Endothelial cell of umbilical vein (primary cell): ENCODE measurements around the gene FCN2. TPM values are rescaled to one million over a fixed set of nuclear protein-coding genes. Genes with fewer than 3 reads are reported as not detected.

Experiments used
- BruUV-seq: library from RNA; stranded (reverse); fragments of 400-500 nt; replicated peaks from 2 replicates; lab custom pipeline; 2021; lab: Mats Ljungman, UMichigan
- CTCF ChIA-PET: fragments of 300-600, 350-600 bp; sonication (Branson Sonifier 250); formaldehyde crosslinking; loops from one replicate; lab custom pipeline; 2021; ENCODE audit warnings: antibody characterized with exemption, inconsistent platforms; lab: Charles Lee
- POLR2A ChIA-PET: fragments of 300-600, 350-600 bp; sonication (Branson Sonifier 250); formaldehyde crosslinking; loops from one replicate; lab custom pipeline; 2021; ENCODE audit warnings: antibody characterized with exemption, inconsistent platforms; lab: Charles Lee
- DNase-seq: peaks from one replicate; pipeline ENCODE4 v3.0.0-alpha.2; 2011; ENCODE audit warnings: low read depth, low spot score
- FAIRE-seq: peaks from 2 replicates; lab custom pipeline; 2011; peaks lifted over from hg19 to GRCh38; lab: Jason Lieb, UNC
- H2AFZ ChIP-seq: 2 replicates; pipeline ENCODE4 v1.6.0; 2012; ENCODE audit warnings: low read depth, low read length, control low read depth, inconsistent platforms
- H3K27ac ChIP-seq: 2 replicates; pipeline ENCODE4 v1.5.1; 2011; ENCODE audit warnings: low read depth, mild to moderate bottlenecking, control low read depth, low read length, moderate library complexity; ENCODE audit not compliant: insufficient read depth
- H3K27me3 ChIP-seq, 2 experiments: 2 replicates each; pipeline versions ENCODE4 v1.6.0 to v1.6.1; 2011; ENCODE audit warnings: low read length in 2 of 2, mixed read lengths in 1 of 2; ENCODE audit not compliant: control insufficient read depth in 2 of 2, insufficient read depth in 2 of 2
- H3K36me3 ChIP-seq, 2 experiments: 2 replicates in 1 of 2; 3 replicates in 1 of 2; pipeline ENCODE4 v1.5.1; 2011; ENCODE audit warnings: low read length in 2 of 2, mild to moderate bottlenecking in 1 of 2, moderate library complexity in 1 of 2; ENCODE audit not compliant: control insufficient read depth in 2 of 2, insufficient read depth in 2 of 2; ENCODE audit errors: extremely low read depth in 1 of 2
- H3K4me1 ChIP-seq: 3 replicates; pipeline ENCODE4 v1.5.1; 2011; ENCODE audit warnings: mild to moderate bottlenecking, low read length; ENCODE audit not compliant: control insufficient read depth, insufficient read depth; ENCODE audit errors: extremely low read depth
- H3K4me2 ChIP-seq: 2 replicates; pipeline ENCODE4 v1.6.1; 2011; ENCODE audit warnings: low read length, control low read depth, mixed read lengths; ENCODE audit not compliant: insufficient read depth
- H3K4me3 ChIP-seq, 3 experiments: fragments of 200-600 bp in 1 of 3; sonication (generic), shearing (Covaris generic) in 1 of 3; replicated peaks in 1 of 3; 2 replicates each; pipeline ENCODE4 v1.5.1; 2011 to 2016; ENCODE audit warnings: control low read depth in 3 of 3, low read length in 3 of 3, mild to moderate bottlenecking in 2 of 3, inconsistent platforms in 1 of 3, low read depth in 1 of 3, moderate library complexity in 1 of 3; ENCODE audit not compliant: insufficient read depth in 1 of 3
- H3K79me2 ChIP-seq: 2 replicates; pipeline ENCODE4 v1.6.0; 2012; ENCODE audit warnings: low read length, inconsistent platforms; ENCODE audit not compliant: control insufficient read depth, insufficient read depth
- H3K9ac ChIP-seq: replicated peaks from 2 replicates; pipeline ENCODE3; 2011; ENCODE audit warnings: low read length, control low read depth; ENCODE audit not compliant: insufficient read depth; ENCODE audit errors: extremely low read depth
- H3K9me1 ChIP-seq: replicated peaks from 3 replicates; pipeline ENCODE4 v1.6.0; 2011; ENCODE audit warnings: mild to moderate bottlenecking, low read length; ENCODE audit not compliant: control insufficient read depth, insufficient read depth; ENCODE audit errors: extremely low read depth
- H3K9me3 ChIP-seq: replicated peaks from 2 replicates; pipeline ENCODE4 v1.5.1; 2012; ENCODE audit warnings: low read length, inconsistent platforms; ENCODE audit not compliant: control insufficient read depth, insufficient read depth
- H4K20me1 ChIP-seq: replicated peaks from 2 replicates; pipeline ENCODE3; 2011; ENCODE audit warnings: mild to moderate bottlenecking, low read length; ENCODE audit not compliant: control insufficient read depth, insufficient read depth; ENCODE audit errors: extremely low read depth
- EZH2 ChIP-seq: IDR thresholded peaks from 2 replicates; pipeline ENCODE4 v1.6.1; 2012; ENCODE audit warnings: borderline replicate concordance, low read depth, mild to moderate bottlenecking, moderate library complexity, low read length, inconsistent platforms; ENCODE audit not compliant: severe bottlenecking
- FOS ChIP-seq: IDR thresholded peaks from 2 replicates; pipeline ENCODE4 v1.6.1; 2011; ENCODE audit warnings: mild to moderate bottlenecking, low read length, moderate library complexity, borderline replicate concordance; ENCODE audit not compliant: insufficient read depth
- GATA2 ChIP-seq: IDR thresholded peaks from 2 replicates; pipeline ENCODE4 v1.7.0; 2011; ENCODE audit warnings: low read depth, mild to moderate bottlenecking, moderate library complexity, mixed read lengths, low read length; ENCODE audit not compliant: insufficient read length, insufficient read depth
- JUN ChIP-seq: IDR thresholded peaks from 2 replicates; pipeline ENCODE4 v1.6.1; 2011; ENCODE audit warnings: borderline replicate concordance, low read depth; ENCODE audit not compliant: insufficient read length, insufficient read depth
- MYC ChIP-seq: IDR thresholded peaks from one replicate; pipeline ENCODE4 v1.6.1; 2011; ENCODE audit warnings: mild to moderate bottlenecking, low read depth, low read length
- POLR2A ChIP-seq: IDR thresholded peaks from 2 replicates; pipeline ENCODE4 v1.6.1; 2012; ENCODE audit warnings: low read depth, mild to moderate bottlenecking, control low read depth, low read length
- POLR2AphosphoS5 ChIP-seq: IDR thresholded peaks from 2 replicates; pipeline ENCODE4 v1.6.1; 2012; ENCODE audit warnings: low read depth, mild to moderate bottlenecking, control low read depth, low read length, moderate library complexity; ENCODE audit not compliant: insufficient read depth
- dilution Hi-C: fragments of 300-500 bp; cut with MboI; formaldehyde crosslinking; loops from one replicate; pipeline ENCODE4 v1.15.0; 2019; ENCODE audit warnings: low sequenced_read_pairs; ENCODE audit not compliant: extremely low pct_ligation_motif_present
- intact Hi-C: fragments of 100-400 bp; cut with micrococcal nuclease; formaldehyde crosslinking; loops from one replicate; pipeline ENCODE4 v1.10.0; 2022
- polyA plus RNA-seq, 4 experiments: library from polyadenylated mRNA; depleted of rRNA in 3 of 4; stranded (reverse) in 3 of 4; unstranded in 1 of 4; fragments of >200 nt; gene quantifications; 2 replicates each; pipeline versions ENCODE4 v1.2.1 to v1.2.3, GENCODE V29; 2011 to 2012; ENCODE audit warnings: missing spikeins in 1 of 4
- total RNA-seq: library from RNA; stranded (reverse); gene quantifications from 2 replicates; pipeline ENCODE4 v1.2.3, GENCODE V29; 2021
- TF ChIP-seq, protein P1 (sequence below): IDR thresholded peaks from 2 replicates; pipeline ENCODE4 v1.6.1; 2011; ENCODE audit not compliant: insufficient read depth, insufficient read length
- TF ChIP-seq, protein P2 (sequence below), 2 donors: IDR thresholded peaks; 1 replicate in 1 of 2; 2 replicates in 1 of 2; pipeline ENCODE4 v1.5.1; 2011; ENCODE audit warnings: low read length in 2 of 2, mild to moderate bottlenecking in 2 of 2, moderate library complexity in 2 of 2, control low read depth in 1 of 2, inconsistent platforms in 1 of 2, low read depth in 1 of 2; ENCODE audit not compliant: insufficient read depth in 1 of 2; ENCODE audit errors: extremely low read depth in 1 of 2

FCN2 gene
- total and polyA plus RNA-seq, 2 donors (not counting 3 experiments of a cell fraction or from before 2014, with no cell fraction given), result not detected

DNA sequence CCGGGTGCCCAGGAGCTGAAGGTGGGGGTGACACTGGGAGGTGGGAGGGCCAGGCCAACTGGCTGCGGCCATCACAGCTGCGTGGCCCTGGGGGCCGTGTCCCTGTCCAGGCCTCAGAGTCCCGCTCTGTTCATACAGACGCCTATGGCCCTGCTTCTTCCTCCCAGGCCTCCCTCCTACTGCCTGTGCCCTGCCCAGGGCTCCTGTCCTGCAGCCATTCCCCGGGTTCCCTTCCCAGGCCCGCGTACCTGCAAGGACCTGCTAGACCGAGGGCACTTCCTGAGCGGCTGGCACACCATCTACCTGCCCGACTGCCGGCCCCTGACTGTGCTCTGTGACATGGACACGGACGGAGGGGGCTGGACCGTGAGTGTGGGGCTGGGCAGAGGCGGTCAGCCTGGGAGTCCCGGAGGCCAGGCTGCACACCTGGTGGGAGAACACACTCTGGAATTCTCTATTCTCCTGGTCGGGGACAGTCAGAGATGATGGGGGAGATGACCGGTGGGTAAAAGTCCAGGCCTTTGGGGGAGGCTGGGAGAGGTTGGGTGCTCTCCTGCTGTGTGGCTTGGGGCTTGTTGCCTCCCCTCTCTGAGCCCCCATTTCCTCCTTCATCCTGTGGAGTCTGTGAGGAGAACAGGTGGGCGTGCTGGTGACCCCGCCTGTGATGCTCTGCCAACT, 4.5 kb downstream of the FCN2 start:
- CTCF ChIA-PET, result no interaction called here
- no peaks in the 10 kb centered on the region for H3K79me2 ChIP-seq
- no peak overlapping the region for H3K9ac ChIP-seq
- no TSS peak for BruUV-seq
- no peaks in the 10 kb centered on the region for H4K20me1 ChIP-seq
- H3K27me3 ChIP-seq, result peaks cover 0 to 2% of the 10 kb centered on the region in 2 experiments
- no peak overlapping the region for H3K27ac ChIP-seq
- no peaks in the 10 kb centered on the region for H3K4me1 ChIP-seq
- intact Hi-C loops (no loop called here), dilution Hi-C loops (no loop called here)
- no peak for DNase-seq
- no peaks in the 10 kb centered on the region for H3K9me3 ChIP-seq
- TF ChIP-seq GATA2 (no peak), EZH2 (no peak), POLR2AphosphoS5 (no peak), JUN (no peak), MYC (no peak), POLR2A (no peak), FOS (no peak)
- TF ChIP-seq, protein P1, sequence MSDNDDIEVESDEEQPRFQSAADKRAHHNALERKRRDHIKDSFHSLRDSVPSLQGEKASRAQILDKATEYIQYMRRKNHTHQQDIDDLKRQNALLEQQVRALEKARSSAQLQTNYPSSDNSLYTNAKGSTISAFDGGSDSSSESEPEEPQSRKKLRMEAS, result no peak
- TF ChIP-seq, protein P2, sequence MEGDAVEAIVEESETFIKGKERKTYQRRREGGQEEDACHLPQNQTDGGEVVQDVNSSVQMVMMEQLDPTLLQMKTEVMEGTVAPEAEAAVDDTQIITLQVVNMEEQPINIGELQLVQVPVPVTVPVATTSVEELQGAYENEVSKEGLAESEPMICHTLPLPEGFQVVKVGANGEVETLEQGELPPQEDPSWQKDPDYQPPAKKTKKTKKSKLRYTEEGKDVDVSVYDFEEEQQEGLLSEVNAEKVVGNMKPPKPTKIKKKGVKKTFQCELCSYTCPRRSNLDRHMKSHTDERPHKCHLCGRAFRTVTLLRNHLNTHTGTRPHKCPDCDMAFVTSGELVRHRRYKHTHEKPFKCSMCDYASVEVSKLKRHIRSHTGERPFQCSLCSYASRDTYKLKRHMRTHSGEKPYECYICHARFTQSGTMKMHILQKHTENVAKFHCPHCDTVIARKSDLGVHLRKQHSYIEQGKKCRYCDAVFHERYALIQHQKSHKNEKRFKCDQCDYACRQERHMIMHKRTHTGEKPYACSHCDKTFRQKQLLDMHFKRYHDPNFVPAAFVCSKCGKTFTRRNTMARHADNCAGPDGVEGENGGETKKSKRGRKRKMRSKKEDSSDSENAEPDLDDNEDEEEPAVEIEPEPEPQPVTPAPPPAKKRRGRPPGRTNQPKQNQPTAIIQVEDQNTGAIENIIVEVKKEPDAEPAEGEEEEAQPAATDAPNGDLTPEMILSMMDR (IDR thresholded peaks at IDR 0.05; ENCODE audit: extremely low read depth in 1 of 2, insufficient read depth in 1 of 2, low read depth in 1 of 2, low read length in 2 of 2), result no peak
- H3K36me3 ChIP-seq, result no peaks in the 10 kb centered on the region
- no peak overlapping the region for H3K4me3 ChIP-seq
- no peak overlapping the region for H2AFZ ChIP-seq
- POLR2A ChIA-PET, result no interaction called here
- FAIRE-seq, result no peak
- H3K9me1 ChIP-seq, result no peaks in the 10 kb centered on the region
- H3K4me2 ChIP-seq, result no peak overlapping the region
